Lower leg skin (tissue), 3 donors: Measurements from ENCODE around the gene C1QTNF8.

Source experiments
- CTCF ChIP-seq, 3 donors: fragments of 450-650 bp; IDR thresholded peaks; one replicate each; pipeline ENCODE4 v1.5.1; 2016; ENCODE audit warnings: antibody characterized with exemption in 3 of 3, mild to moderate bottlenecking in 3 of 3, moderate library complexity in 2 of 3
- POLR2A ChIP-seq, 2 donors: fragments of 450-650 bp; IDR thresholded peaks; one replicate each; pipeline ENCODE4 v1.6.1; 2016 to 2017; ENCODE audit warnings: antibody characterized with exemption in 2 of 2, mild to moderate bottlenecking in 1 of 2, moderate library complexity in 1 of 2

GRCh38 chr16:1052721-1053120, 43.3 kb downstream of the C1QTNF8 start:
- no peak for TF ChIP-seq CTCF (IDR thresholded peaks at IDR 0.05)
- no peak for TF ChIP-seq POLR2A (IDR thresholded peaks at IDR 0.05)
